HepG2 (cell line): ENCODE measurements around the gene KRTAP12-2. TPM values are rescaled to one million over a fixed set of nuclear protein-coding genes. Genes with fewer than 3 reads are reported as not detected.

ENCODE experiments used
- ATAC-seq: fragments of 200-7000 bp; cut with Tn5 transposase; 3 replicates; pipeline ENCODE4 v1.9.1; 2020; ENCODE audit warnings: mild to moderate bottlenecking, moderate library complexity
- BruUV-seq: library from RNA; stranded (reverse); fragments of 400-500 nt; replicated peaks from 2 replicates; lab custom pipeline; 2021; lab: Mats Ljungman, UMichigan
- CTCF ChIA-PET: fragments of 300-600 bp; formaldehyde crosslinking; extraction: SDS; loops from one replicate; lab custom pipeline; 2021; ENCODE audit warnings: low total read pairs, inconsistent platforms, low intra/inter-chr PET ratio; lab: Yijun Ruan, JAX
- POLR2A ChIA-PET: fragments of 350-600 bp; sonication (Branson Sonifier 250); formaldehyde crosslinking; loops from one replicate; lab custom pipeline; 2020; ENCODE audit warnings: antibody characterized with exemption, inconsistent platforms; lab: Yijun Ruan, JAX
- DNase-seq: peaks from one replicate; pipeline ENCODE4 v3.0.0-alpha.2; 2015; ENCODE audit warnings: low spot score
- FAIRE-seq: peaks from 3 replicates; lab custom pipeline; 2011; peaks lifted over from hg19 to GRCh38; lab: Jason Lieb, UNC
- H2AFZ ChIP-seq: one replicate; pipeline ENCODE4 v1.6.1; 2011; ENCODE audit warnings: low read length, inconsistent platforms
- H3K27ac ChIP-seq: fragments of 300-600 bp; 3 replicates; pipeline ENCODE4 v1.8.0; 2011; ENCODE audit warnings: mixed run types, mild to moderate bottlenecking, mixed read lengths, low read length, inconsistent platforms; ENCODE audit not compliant: insufficient read depth; ENCODE audit errors: extremely low read length
- H3K27me3 ChIP-seq, 2 experiments: fragments of 200-600 bp in 1 of 2; 2 replicates in 1 of 2; 3 replicates in 1 of 2; pipeline versions ENCODE4 v1.6.0 to v1.8.0; 2011; ENCODE audit warnings: low read length in 2 of 2, mild to moderate bottlenecking in 2 of 2, moderate library complexity in 2 of 2, inconsistent platforms in 1 of 2; ENCODE audit not compliant: insufficient read depth in 2 of 2, control insufficient read depth in 1 of 2
- H3K36me3 ChIP-seq, 2 experiments: fragments of 200-600 bp in 1 of 2; replicated peaks in 1 of 2; 2 replicates in 1 of 2; 3 replicates in 1 of 2; pipeline versions ENCODE4 v1.5.1 to v1.8.0; 2011; ENCODE audit warnings: low read length in 2 of 2, inconsistent platforms in 1 of 2; ENCODE audit not compliant: insufficient read depth in 2 of 2, control insufficient read depth in 1 of 2
- H3K4me1 ChIP-seq: 2 replicates; pipeline ENCODE4 v1.5.1; 2012; ENCODE audit warnings: low read length, inconsistent platforms; ENCODE audit not compliant: insufficient read depth
- H3K4me2 ChIP-seq: 2 replicates; pipeline ENCODE4 v1.6.0; 2011; ENCODE audit warnings: low read depth, low read length, inconsistent platforms
- H3K4me3 ChIP-seq, 3 experiments: fragments of 200-600 bp in 1 of 3; sonication (generic), shearing (Covaris generic) in 1 of 3; replicated peaks in 1 of 3; 2 replicates each; pipeline ENCODE4 v1.5.1; 2011 to 2016; ENCODE audit warnings: low read length in 3 of 3, inconsistent platforms in 2 of 3, low read depth in 2 of 3, mild to moderate bottlenecking in 2 of 3, control low read depth in 1 of 3, mixed read lengths in 1 of 3; ENCODE audit not compliant: insufficient read depth in 1 of 3
- H3K79me2 ChIP-seq: one replicate; pipeline ENCODE4 v1.6.1; 2011; ENCODE audit warnings: low read length, inconsistent platforms; ENCODE audit not compliant: insufficient read depth
- H3K9ac ChIP-seq: 2 replicates; pipeline ENCODE4 v1.6.0; 2011; ENCODE audit warnings: mild to moderate bottlenecking, low read depth, low read length, inconsistent platforms; ENCODE audit not compliant: insufficient read depth
- H3K9me3 ChIP-seq: 2 replicates; pipeline ENCODE4 v1.5.1; 2012; ENCODE audit warnings: mild to moderate bottlenecking, low read length
- H4K20me1 ChIP-seq: 2 replicates; pipeline ENCODE4 v1.6.0; 2011; ENCODE audit warnings: inconsistent platforms, mild to moderate bottlenecking, low read length, moderate library complexity; ENCODE audit not compliant: insufficient read depth
- HOXA3 ChIP-seq: sonication (generic); formaldehyde crosslinking; IDR thresholded peaks from 2 replicates; pipeline ENCODE4 v1.5.0; 2020; ENCODE audit warnings: missing genetic modification reagents
- KDM6A ChIP-seq: IDR thresholded peaks from 2 replicates; pipeline ENCODE4 v1.6.1; 2016; ENCODE audit warnings: low read depth
- KLF15 ChIP-seq: sonication (generic); formaldehyde crosslinking; IDR thresholded peaks from 2 replicates; pipeline ENCODE4 v1.8.1; 2023; ENCODE audit warnings: borderline replicate concordance, mild to moderate bottlenecking, inconsistent platforms, missing genetic modification reagents, mixed read lengths
- NR1H2 ChIP-seq: sonication (generic); formaldehyde crosslinking; IDR thresholded peaks from 2 replicates; pipeline ENCODE4 v1.8.1; 2022; ENCODE audit warnings: low read depth, missing genetic modification reagents, borderline replicate concordance
- RBAK ChIP-seq: sonication (generic); formaldehyde crosslinking; IDR thresholded peaks from 2 replicates; pipeline ENCODE4 v1.5.1; 2020; ENCODE audit warnings: mild to moderate bottlenecking, missing genetic modification reagents
- U2AF1 ChIP-seq: fragments of 200-400 bp; formaldehyde crosslinking; optimal IDR thresholded peaks from 2 replicates; pipeline ENCODE3; 2017; ENCODE audit warnings: mild to moderate bottlenecking, low read depth, low read length
- ZBTB38 ChIP-seq: sonication (generic); formaldehyde crosslinking; IDR thresholded peaks from 2 replicates; pipeline ENCODE4 v1.5.1; 2020; ENCODE audit warnings: mild to moderate bottlenecking, missing genetic modification reagents
- ZC3H13 ChIP-seq: sonication (generic); formaldehyde crosslinking; IDR thresholded peaks from 2 replicates; pipeline ENCODE4 v1.8.1; 2023; ENCODE audit warnings: mild to moderate bottlenecking, missing genetic modification reagents, moderate library complexity
- ZMAT3 ChIP-seq: sonication (generic); formaldehyde crosslinking; conservative IDR thresholded peaks from 2 replicates; pipeline ENCODE4 v1.7.0; 2021; ENCODE audit warnings: missing genetic modification reagents
- ZNF292 ChIP-seq: sonication (generic); formaldehyde crosslinking; IDR thresholded peaks from 2 replicates; pipeline ENCODE4 v1.8.1; 2022; ENCODE audit warnings: mild to moderate bottlenecking, low read depth, missing genetic modification reagents, borderline replicate concordance
- WGBS: methylation state at CpG from one replicate; pipeline ENCODE4 v1.1.6; 2017; ENCODE audit warnings: low lambda C conversion rate; 5-methylcytosine and 5-hydroxymethylcytosine counted together
- in situ Hi-C: cut with HindIII; loops from 2 replicates; pipeline ENCODE4 v1.10.0; 2017; ENCODE audit warnings: low pct_unique_long_range_greater_than_20kb; ENCODE audit not compliant: extremely low pct_ligation_motif_present
- intact Hi-C: fragments of 100-400 bp; cut with micrococcal nuclease; formaldehyde crosslinking; loops from one replicate; pipeline ENCODE4 v1.10.0; 2022; ENCODE audit not compliant: unreplicated experiment
- polyA plus RNA-seq, 8 experiments: library from polyadenylated mRNA; depleted of rRNA in 3 of 8; stranded (reverse) in 7 of 8; unstranded in 1 of 8; fragments of >200 nt; fragmentation: Illumina TruSeq in 4 of 8; extraction: Trizol in 4 of 8; gene quantifications; 2 replicates each; pipeline versions ENCODE4 v1.2.1 to v1.2.3, GENCODE V29; 2011 to 2016; ENCODE audit warnings: low read depth in 4 of 8, missing spikeins in 1 of 8, mixed read lengths in 1 of 8; ENCODE audit not compliant: insufficient read depth in 1 of 8
- total RNA-seq, 5 experiments: library from RNA; depleted of rRNA; stranded (reverse); fragments of >200 nt; fragmentation: Illumina TruSeq; extraction: Trizol; gene quantifications; 2 replicates each; pipeline ENCODE4 v1.2.3, GENCODE V29; 2016; ENCODE audit warnings: low read depth in 1 of 5
- TF ChIP-seq, protein P1 (sequence below): sonication (generic); formaldehyde crosslinking; IDR thresholded peaks from 2 replicates; pipeline ENCODE4 v1.5.1; 2020; ENCODE audit warnings: mild to moderate bottlenecking, missing genetic modification reagents, moderate library complexity
- TF ChIP-seq, protein P2 (sequence below): sonication (generic); formaldehyde crosslinking; IDR thresholded peaks from 2 replicates; pipeline ENCODE4 v1.5.1; 2020; ENCODE audit warnings: mild to moderate bottlenecking, moderate library complexity, missing genetic modification reagents

The KRTAP12-2 gene
- total and polyA plus RNA-seq, 2 of the 13 experiments (the other 11 are each of a cell fraction or from before 2014, with no cell fraction given), result not detected

GRCh38 chr21:44697811-44698734, 31.3 kb upstream of the KRTAP12-2 start:
- Histone ChIP-seq H3K4me2 (peak overlapping the region; percentile 80), H2AFZ (no peak overlapping the region), H3K36me3 (no peaks in the 10 kb centered on the region), H4K20me1 (no peaks in the 10 kb centered on the region), H3K79me2 (no peaks in the 10 kb centered on the region), H3K9me3 (peaks cover 10% of the 10 kb centered on the region), H3K4me3 (peak overlapping the region; percentile 40 to 68 (median 44); a peak in 5 of 6 replicates), H3K27me3 (peaks cover 0 to 3% of the 10 kb centered on the region in 2 experiments; a peak in 1 of 5 replicates), H3K27ac (peak overlapping the region; percentile 35), H3K9ac (peak overlapping the region; percentile 40), H3K4me1 (peaks cover 80% of the 10 kb centered on the region)
- in situ Hi-C loops (no loop called here), intact Hi-C loops (loop anchor here (10.0 kb wide), 1 partner anchor 63 kb away; the partner anchor contains the start of gene KRTAP10-10)
- no TSS peak for BruUV-seq
- DNase-seq (peak; percentile 69), ATAC-seq (peak; percentile 77), FAIRE-seq (peak; percentile 46)
- POLR2A ChIA-PET, result no interaction called here
- CTCF ChIA-PET, result no interaction called here
- 22% methylated on average over 12 of the region's 35 CpGs for WGBS
- TF ChIP-seq ZBTB38 (CRISPR knock-in tag) (peak; percentile 79), KLF15 (no peak), NR1H2 (no peak), ZNF292 (CRISPR knock-in tag) (peak; percentile 77), U2AF1 (no peak), ZMAT3 (CRISPR knock-in tag) (peak; percentile 64; the same call in 1 of the 2 replicates), RBAK (CRISPR knock-in tag) (0 out of 2 replicates have a peak, but pooled peaks have one; percentile 17), ZC3H13 (CRISPR knock-in tag) (peak; percentile 48; the same call in 1 of the 2 replicates), HOXA3 (CRISPR knock-in tag) (peak; percentile 32; the same call in 1 of the 2 replicates), KDM6A (CRISPR knock-in tag) (peak; percentile 65)
- TF ChIP-seq, protein P1, sequence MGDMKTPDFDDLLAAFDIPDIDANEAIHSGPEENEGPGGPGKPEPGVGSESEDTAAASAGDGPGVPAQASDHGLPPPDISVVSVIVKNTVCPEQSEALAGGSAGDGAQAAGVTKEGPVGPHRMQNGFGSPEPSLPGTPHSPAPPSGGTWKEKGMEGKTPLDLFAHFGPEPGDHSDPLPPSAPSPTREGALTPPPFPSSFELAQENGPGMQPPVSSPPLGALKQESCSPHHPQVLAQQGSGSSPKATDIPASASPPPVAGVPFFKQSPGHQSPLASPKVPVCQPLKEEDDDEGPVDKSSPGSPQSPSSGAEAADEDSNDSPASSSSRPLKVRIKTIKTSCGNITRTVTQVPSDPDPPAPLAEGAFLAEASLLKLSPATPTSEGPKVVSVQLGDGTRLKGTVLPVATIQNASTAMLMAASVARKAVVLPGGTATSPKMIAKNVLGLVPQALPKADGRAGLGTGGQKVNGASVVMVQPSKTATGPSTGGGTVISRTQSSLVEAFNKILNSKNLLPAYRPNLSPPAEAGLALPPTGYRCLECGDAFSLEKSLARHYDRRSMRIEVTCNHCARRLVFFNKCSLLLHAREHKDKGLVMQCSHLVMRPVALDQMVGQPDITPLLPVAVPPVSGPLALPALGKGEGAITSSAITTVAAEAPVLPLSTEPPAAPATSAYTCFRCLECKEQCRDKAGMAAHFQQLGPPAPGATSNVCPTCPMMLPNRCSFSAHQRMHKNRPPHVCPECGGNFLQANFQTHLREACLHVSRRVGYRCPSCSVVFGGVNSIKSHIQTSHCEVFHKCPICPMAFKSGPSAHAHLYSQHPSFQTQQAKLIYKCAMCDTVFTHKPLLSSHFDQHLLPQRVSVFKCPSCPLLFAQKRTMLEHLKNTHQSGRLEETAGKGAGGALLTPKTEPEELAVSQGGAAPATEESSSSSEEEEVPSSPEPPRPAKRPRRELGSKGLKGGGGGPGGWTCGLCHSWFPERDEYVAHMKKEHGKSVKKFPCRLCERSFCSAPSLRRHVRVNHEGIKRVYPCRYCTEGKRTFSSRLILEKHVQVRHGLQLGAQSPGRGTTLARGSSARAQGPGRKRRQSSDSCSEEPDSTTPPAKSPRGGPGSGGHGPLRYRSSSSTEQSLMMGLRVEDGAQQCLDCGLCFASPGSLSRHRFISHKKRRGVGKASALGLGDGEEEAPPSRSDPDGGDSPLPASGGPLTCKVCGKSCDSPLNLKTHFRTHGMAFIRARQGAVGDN, result peak; percentile 94
- TF ChIP-seq, protein P2, sequence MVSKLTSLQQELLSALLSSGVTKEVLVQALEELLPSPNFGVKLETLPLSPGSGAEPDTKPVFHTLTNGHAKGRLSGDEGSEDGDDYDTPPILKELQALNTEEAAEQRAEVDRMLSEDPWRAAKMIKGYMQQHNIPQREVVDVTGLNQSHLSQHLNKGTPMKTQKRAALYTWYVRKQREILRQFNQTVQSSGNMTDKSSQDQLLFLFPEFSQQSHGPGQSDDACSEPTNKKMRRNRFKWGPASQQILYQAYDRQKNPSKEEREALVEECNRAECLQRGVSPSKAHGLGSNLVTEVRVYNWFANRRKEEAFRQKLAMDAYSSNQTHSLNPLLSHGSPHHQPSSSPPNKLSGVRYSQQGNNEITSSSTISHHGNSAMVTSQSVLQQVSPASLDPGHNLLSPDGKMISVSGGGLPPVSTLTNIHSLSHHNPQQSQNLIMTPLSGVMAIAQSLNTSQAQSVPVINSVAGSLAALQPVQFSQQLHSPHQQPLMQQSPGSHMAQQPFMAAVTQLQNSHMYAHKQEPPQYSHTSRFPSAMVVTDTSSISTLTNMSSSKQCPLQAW (CRISPR knock-in tag), result peak; percentile 57; the same call in 1 of the 2 replicates
